Upper lobe of left lung (tissue), 6 donors: Measurements from ENCODE around the gene RHOXF2B. TPM values are rescaled to one million over a fixed set of nuclear protein-coding genes. Genes with fewer than 3 reads are reported as not detected.
"Not testable (repeated sequence)": the region's sequence is repeated elsewhere in the genome, so short reads cannot be mapped to it uniquely, and the experiment has no call there.

Source experiments
- ATAC-seq, 2 donors: fragments of 200-7000 bp; cut with Tn5 transposase; one replicate each; pipeline ENCODE4 v1.9.1; 2022; ENCODE audit warnings: mild to moderate bottlenecking in 2 of 2, moderate library complexity in 2 of 2; ENCODE audit not compliant: low FRiP score in 2 of 2
- DNase-seq, 2 donors: peaks; one replicate each; pipeline ENCODE4 v3.0.0-alpha.2; 2019 to 2020
- H3K27ac ChIP-seq, 4 donors: fragments of 200-600 bp; sonication (generic); one replicate each; pipeline ENCODE4 v1.5.1; 2016 to 2019
- H3K27me3 ChIP-seq, 4 donors: fragments of 200-600 bp; sonication (generic); one replicate each; pipeline ENCODE4 v1.5.1; 2017 to 2019
- H3K36me3 ChIP-seq, 4 donors: fragments of 200-600 bp; sonication (generic); one replicate each; pipeline ENCODE4 v1.5.1; 2016 to 2019
- H3K4me1 ChIP-seq, 4 donors: fragments of 200-600 bp; sonication (generic); one replicate each; pipeline ENCODE4 v1.5.1; 2018 to 2019
- H3K4me3 ChIP-seq, 4 donors: fragments of 200-600 bp; sonication (generic); one replicate each; pipeline ENCODE4 v1.5.1; 2017 to 2019; ENCODE audit warnings: mild to moderate bottlenecking in 2 of 4, moderate library complexity in 1 of 4
- H3K9me3 ChIP-seq, 4 donors: fragments of 200-600 bp; sonication (generic); one replicate each; pipeline ENCODE4 v1.5.1; 2018 to 2019
- CTCF ChIP-seq, 6 experiments: fragments of 450-650 bp in 4 of 6; fragments of 200-600 bp in 2 of 6; sonication (generic) in 2 of 6; IDR thresholded peaks; one replicate each; pipeline ENCODE4 v1.5.1; 2016 to 2019; ENCODE audit warnings: antibody characterized with exemption in 6 of 6
- EP300 ChIP-seq, 4 donors: sonication (generic); formaldehyde crosslinking; IDR thresholded peaks; one replicate each; pipeline ENCODE4 v1.5.1; 2017; ENCODE audit warnings: antibody characterized with exemption in 4 of 4, control low read depth in 2 of 4
- POLR2A ChIP-seq, 4 donors: fragments of 450-650 bp; IDR thresholded peaks; one replicate each; pipeline ENCODE4 v1.5.1; 2016 to 2017; ENCODE audit warnings: antibody characterized with exemption in 4 of 4, mild to moderate bottlenecking in 2 of 4
- POLR2AphosphoS5 ChIP-seq, 2 donors: sonication (generic); formaldehyde crosslinking; IDR thresholded peaks; one replicate each; pipeline ENCODE4 v1.5.1; 2017; ENCODE audit warnings: antibody characterized with exemption in 2 of 2
- WGBS, 2 donors: methylation state at CpG; one replicate each; pipeline ENCODE4 v1.1.5; 2017 to 2018; 5-methylcytosine and 5-hydroxymethylcytosine counted together
- total RNA-seq, 6 donors: library from RNA; depleted of rRNA in 4 of 6; stranded (reverse); fragments of >200 nt in 4 of 6; gene quantifications; one replicate each; pipeline versions ENCODE4 v1.1.0 to v1.2.1, GENCODE V29; 2016 to 2021
- donor health status: DM: no; HTN: no; CAD: no; lungs with moderate emphysema.
- donor health status: DM: no; HTN: yes; CAD: no; lungs with severe emphysema.

Gene RHOXF2B
- not detected for total RNA-seq

- WGBS, 2 donors, result no CpG with 5 or more reads among the region's 15 CpGs
- not testable (repeated sequence) for H3K4me1 ChIP-seq, H3K36me3 ChIP-seq, DNase-seq, H3K27ac ChIP-seq, ATAC-seq, H3K9me3 ChIP-seq, H3K4me3 ChIP-seq, H3K27me3 ChIP-seq
Measured at GRCh38 chrX:120077590-120077989, at the start of gene RHOXF2B. Gene RHOXF2B (minus strand): TSS chrX:120077690. CDS start chrX:120077552, 138 bp downstream.

- H3K36me3 ChIP-seq, result no peaks in the 10 kb centered on the region
- no peak for DNase-seq
- ATAC-seq, result peak in 1 of 2 donors; percentile 51
- no peaks in the 10 kb centered on the region for H3K9me3 ChIP-seq
- TF ChIP-seq EP300 (IDR thresholded peaks at IDR 0.05), result no peak
- TF ChIP-seq POLR2AphosphoS5 (IDR thresholded peaks at IDR 0.05), result no peak
- TF ChIP-seq POLR2A (IDR thresholded peaks at IDR 0.05), result no peak
- no peak for TF ChIP-seq CTCF (IDR thresholded peaks at IDR 0.05)
- H3K4me3 ChIP-seq, result no peak overlapping the region
- H3K4me1 ChIP-seq, result peaks cover 0 to 2% (median 0%) of the 10 kb centered on the region in 4 donors
- no peaks in the 10 kb centered on the region for H3K27me3 ChIP-seq
- peak overlapping the region in 1 of 4 donors; percentile 12 for H3K27ac ChIP-seq
- WGBS, 2 donors, result 100% methylated on average over 1 to 3 of the region's 3 CpGs
Measured at GRCh38 chrX:120125444-120125843, 48.0 kb upstream of the RHOXF2B start.

GRCh38 chrX:120120223-120120622 lies 42.7 kb upstream of the RHOXF2B start:
- 62 to 81% methylated on average over 3 to 12 of the region's 12 CpGs for WGBS, 2 donors
- DNase-seq (peak in 1 of 2 donors; percentile 78), ATAC-seq (peak in 1 of 2 donors; percentile 92)
- TF ChIP-seq POLR2AphosphoS5 (IDR thresholded peaks at IDR 0.05) (peak in 1 of 2 donors; percentile 10), EP300 (IDR thresholded peaks at IDR 0.05) (peak in 1 of 4 donors; percentile 58), CTCF (IDR thresholded peaks at IDR 0.05) (no peak)
- no peaks in the 10 kb centered on the region for H3K27me3 ChIP-seq
- H3K9me3 ChIP-seq, result no peaks in the 10 kb centered on the region
- no peaks in the 10 kb centered on the region for H3K36me3 ChIP-seq
- H3K4me1 ChIP-seq, result no peaks in the 10 kb centered on the region
- H3K4me3 ChIP-seq, result peak overlapping the region in 2 of 4 donors; percentile 13 to 19
- peak overlapping the region in 1 of 4 donors; percentile 58 for H3K27ac ChIP-seq

- ATAC-seq, result no peak
- DNase-seq, result peak in 1 of 2 donors; percentile 34
Measured at GRCh38 chrX:120115438-120115963, 38.0 kb upstream of the RHOXF2B start, which contains the start of gene RHOXF1. Gene RHOXF1 (minus strand): TSS chrX:120115913. CDS start chrX:120115862, 51 bp downstream.

GRCh38 chrX:120111611-120112010 lies 34.1 kb upstream of the RHOXF2B start:
- no peaks in the 10 kb centered on the region for H3K4me1 ChIP-seq
- TF ChIP-seq EP300 (IDR thresholded peaks at IDR 0.05) (no peak), CTCF (IDR thresholded peaks at IDR 0.05) (no peak), POLR2A (IDR thresholded peaks at IDR 0.05) (no peak), POLR2AphosphoS5 (IDR thresholded peaks at IDR 0.05) (no peak)
- no peaks in the 10 kb centered on the region for H3K36me3 ChIP-seq
- H3K4me3 ChIP-seq, result no peak overlapping the region
- no peak for ATAC-seq
- no peaks in the 10 kb centered on the region for H3K27me3 ChIP-seq
- DNase-seq, result no peak
- H3K27ac ChIP-seq, result no peak overlapping the region
- no peaks in the 10 kb centered on the region for H3K9me3 ChIP-seq

More at GRCh38 chrX:120115438-120115963, 38.0 kb upstream of the RHOXF2B start, which contains the start of gene RHOXF1:
- no peak within 1 kb of the TSS for H3K4me3 ChIP-seq
- H3K36me3 ChIP-seq, result no peaks in the 10 kb centered on the region
- 92 to 93% methylated on average over 6 to 31 of the region's 35 CpGs for WGBS, 2 donors
- no peak within 1 kb of the TSS for H3K27ac ChIP-seq
- no peaks in the 10 kb centered on the region for H3K4me1 ChIP-seq
- no peaks in the 10 kb centered on the region for H3K27me3 ChIP-seq
- no peaks in the 10 kb centered on the region for H3K9me3 ChIP-seq
- TF ChIP-seq POLR2A (IDR thresholded peaks at IDR 0.05) (no peak), CTCF (IDR thresholded peaks at IDR 0.05) (no peak), EP300 (IDR thresholded peaks at IDR 0.05) (no peak), POLR2AphosphoS5 (IDR thresholded peaks at IDR 0.05) (no peak)
